Stimulated activated CD8-positive, alpha-beta memory T cell treated with anti-CD3 and anti-CD28 coated beads, Interleukin-7, amount 100 ng/mL, for 1 hour (primary cell): Measurements from ENCODE around the gene SH3TC2.
"Not testable (repeated sequence)": the region's sequence is repeated elsewhere in the genome, so short reads cannot be mapped to it uniquely, and the experiment has no call there.

Experiments
- DNase-seq, 2 donors: peaks; one replicate each; pipeline ENCODE4 v3.0.0-alpha.2; 2020; ENCODE audit warnings: low read depth in 2 of 2

The SH3TC2 gene

DNA sequence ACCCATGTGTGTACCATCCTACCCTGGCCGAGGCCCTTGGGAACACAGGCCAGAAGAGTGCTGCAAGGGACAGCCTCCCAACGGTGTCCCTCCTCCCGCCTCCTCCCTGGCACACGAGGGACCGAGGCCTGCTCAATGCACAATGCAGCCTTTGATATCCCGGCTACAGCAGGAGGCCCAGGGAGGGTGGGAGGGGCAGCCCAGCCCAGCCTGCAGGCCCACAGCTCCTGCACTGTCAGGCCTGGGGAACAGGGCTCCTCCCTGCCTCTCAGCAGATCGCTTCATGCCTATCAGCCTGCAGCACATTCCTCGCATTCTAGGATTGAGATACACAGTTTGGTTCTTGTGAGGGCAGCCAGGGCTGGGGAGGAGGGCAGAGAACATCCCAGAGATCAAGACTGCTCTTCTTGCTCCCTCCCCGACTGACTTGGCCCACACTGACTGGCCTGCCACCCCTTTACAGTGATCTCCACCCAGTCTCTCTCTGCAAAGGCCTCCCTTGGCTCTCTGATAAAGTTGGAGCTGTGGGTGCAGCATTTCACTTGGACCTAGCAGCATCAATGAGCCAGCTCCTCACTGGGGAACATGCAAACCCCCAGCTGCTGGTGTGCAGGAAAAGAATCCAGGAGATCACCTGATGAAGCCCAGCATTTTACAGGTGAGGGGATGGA, at the start of gene SH3TC2:
SH3TC2 (minus strand) TSS at position 46 of the 671 bp plus-strand sequence; CDS start at position 6, 40 bp downstream.
- DNase-seq = no peak

DNA sequence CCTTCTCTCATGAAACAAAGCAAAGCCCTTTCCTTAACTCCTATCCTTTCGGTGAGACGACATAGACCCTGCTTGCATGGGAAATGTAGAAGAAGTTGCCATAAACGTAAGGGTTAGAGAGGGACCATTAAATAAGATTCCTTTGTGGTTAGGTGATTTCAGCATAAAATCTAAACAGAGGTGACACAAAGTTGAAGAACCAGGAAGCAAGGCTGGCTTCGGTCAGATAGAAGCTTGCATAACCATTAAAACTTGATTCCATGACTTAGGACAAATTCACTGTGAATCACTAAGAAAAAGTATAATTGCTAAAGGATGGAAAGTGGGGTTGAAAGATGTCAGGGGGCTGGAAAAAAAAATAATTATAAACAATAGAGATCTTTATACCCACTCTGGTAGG, 47.5 kb upstream of the SH3TC2 start:
- no peak for DNase-seq

DNA sequence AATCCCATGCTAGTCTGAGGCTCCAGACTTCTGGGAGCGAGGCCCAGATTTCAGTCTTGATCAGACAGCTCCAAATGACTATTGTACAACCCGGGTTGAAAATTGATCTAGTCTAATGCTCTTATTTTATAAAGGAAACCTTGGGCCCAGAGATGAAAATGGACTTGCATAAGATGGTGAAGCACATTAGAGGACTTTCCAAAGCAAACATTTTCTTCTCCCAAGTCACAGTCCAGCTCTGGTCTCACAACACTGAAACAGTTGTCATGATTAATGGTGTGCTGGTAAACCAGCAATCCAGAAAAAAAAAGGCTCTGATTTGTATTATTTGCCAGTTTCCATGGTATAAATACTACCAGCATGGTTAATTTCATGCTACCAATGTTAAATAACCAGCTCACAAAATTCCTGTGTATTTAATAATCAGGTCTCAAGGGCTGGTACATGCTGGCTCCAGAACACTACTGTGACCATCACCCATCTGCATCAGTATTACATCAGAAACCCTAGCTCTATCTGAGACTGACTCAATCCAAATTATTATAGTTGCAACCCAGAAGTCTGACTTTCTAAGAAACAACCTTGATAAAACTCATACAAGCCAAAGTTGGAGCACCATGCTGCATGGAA, 45.9 kb upstream of the SH3TC2 start:
- DNase-seq = no peak

DNA sequence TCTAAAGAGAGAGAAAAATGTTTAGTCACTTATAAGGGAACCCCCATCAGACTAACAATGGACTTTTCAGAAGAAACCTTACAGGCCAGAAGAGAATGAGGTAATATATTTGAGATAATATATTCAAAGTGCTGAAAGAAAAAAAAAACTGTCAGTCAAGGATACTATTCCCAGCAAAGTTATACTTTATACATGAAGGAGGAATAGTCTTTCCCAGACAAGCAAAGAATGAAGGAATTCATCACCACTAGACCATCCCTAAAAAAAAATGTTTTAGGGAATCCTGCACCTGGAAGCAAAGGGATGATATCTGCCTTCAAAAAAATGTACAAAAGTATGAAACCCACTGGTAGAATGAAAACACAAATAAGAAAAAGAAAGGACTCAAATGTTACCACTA, 37.5 kb upstream of the SH3TC2 start:
- DNase-seq = no peak

DNA sequence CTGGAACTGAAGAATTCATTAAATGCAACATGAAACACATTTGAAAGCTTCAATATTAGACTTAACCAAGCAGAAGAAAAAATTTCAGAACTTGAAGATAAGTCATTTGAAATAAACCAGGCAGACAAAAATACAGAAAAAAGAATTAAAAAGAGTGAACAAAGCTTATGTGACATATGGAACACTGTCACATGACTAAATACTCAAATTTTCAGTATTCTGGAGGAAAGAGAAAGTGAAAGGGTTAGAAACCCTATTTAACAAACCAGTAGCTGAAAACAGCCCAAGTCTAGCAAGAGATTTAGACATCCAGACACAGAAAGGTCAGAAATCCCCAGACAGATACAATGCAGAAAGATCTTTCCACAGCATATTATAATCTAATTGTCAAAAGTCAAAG, 37.1 kb upstream of the SH3TC2 start:
- no peak for DNase-seq

DNA sequence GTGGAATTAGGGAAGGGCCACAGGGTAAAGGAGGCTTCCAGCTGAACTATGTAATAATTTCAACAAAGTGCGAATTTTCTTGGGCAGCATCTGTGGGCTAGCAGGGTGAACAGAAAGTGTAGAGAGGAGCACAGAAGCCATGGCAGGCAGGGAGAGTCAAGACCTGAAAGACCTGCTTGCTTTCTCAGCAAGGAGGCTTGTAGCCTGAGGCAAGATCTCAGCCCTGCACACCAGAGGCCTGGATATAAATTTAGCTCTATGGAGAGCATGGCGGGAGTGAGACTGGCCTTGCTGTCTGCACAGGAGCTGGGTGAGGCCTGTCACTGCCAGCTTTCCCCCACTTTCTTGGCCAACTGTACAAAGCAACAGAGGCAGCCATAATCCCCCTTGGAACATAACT, 32.1 kb upstream of the SH3TC2 start:
- no peak for DNase-seq

DNA sequence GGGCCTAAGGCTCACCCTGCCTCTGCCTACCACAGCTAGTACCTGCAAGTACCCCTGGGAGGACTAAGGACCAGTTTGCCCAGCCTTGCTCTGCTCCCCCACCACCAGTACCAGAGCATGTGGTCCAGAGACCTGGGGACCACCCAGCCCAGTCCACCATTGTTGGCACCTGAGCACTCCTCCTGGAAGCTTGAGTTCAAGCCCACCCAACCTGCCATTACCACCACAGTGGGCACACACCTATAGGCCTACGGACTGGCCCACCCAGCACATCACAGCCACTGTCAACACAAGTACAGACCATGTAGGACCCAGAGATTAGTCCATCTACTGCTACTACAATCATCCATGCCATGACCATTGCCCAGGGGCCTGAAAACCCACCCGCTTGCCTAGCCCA, 30.8 kb upstream of the SH3TC2 start:
- DNase-seq = no peak

DNA sequence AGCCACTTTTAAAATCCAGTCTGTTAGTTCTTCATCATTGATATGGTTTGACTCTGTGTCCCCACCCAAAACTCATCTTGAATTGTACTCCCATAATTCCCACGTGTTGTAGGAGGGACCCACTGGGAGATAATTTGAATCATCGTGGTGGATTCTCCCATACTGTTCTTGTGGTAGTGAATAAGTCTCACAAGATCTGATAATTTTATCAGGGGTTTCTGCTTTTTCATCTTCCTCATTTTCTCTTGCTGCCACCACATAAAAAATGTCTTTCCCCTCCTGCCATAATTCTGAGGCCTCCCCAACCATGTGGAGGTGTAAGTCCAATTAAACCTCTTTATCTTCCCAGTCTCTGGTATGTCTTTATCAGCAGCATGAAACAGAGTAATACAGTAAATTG, 26.9 kb upstream of the SH3TC2 start:
- no peak for DNase-seq

DNA sequence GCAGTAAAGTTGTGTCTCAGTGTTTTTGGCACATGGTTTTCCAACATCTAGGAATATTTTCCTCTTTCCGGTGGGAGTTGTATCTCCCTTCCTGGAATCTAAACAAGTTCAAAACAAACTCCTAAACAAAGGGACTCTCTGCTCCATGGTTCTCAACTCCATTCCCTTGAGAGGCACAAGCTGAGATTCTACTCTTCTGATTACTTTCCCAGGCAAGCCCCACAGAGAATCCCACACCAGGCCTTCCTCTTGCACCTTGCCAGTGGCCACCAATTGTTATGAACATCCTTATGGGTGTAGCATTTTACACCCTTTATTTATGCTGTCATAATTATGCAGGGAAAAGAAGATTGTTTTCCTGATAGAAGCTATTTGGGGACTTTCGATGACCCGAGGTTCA, 25.8 kb upstream of the SH3TC2 start:
- no peak for DNase-seq

DNA sequence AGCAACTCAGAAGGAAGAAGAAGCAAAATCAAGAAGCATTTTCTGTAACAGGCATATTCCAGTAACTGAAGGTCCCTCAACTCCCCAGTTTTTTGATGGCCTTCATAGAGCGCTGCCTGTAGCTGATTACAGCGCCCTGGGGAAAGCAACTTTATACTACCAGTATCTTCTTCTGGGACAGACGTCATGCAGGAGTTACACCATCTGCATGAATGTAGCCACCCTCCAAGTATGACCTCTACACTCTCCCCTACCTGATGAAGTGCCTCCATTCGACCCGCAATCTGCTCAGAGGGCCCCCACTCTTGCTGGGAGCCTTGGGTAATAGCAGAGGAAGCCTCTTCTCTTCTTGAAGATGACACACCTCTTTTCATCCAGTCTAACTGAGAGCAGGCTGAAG, 21.0 kb upstream of the SH3TC2 start:
- DNase-seq = no peak

DNA sequence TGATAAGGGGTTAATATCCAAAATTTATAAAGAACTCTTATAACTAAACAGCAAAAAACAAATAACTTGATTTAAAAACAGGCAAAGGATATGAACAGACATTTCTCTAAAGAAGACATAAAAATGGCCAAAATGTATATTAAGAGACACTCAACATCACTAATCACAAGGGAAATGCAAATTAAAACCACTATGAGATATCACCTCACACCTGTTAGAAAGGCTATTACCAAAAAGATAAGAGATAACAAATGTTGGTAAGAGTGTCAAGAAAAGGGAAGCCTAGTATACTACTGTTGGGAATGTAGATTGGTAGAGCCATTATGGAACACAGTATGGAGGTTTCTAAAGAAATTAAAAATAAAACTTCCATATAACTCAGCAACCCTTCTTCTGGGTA, 19.4 kb upstream of the SH3TC2 start:
- no peak for DNase-seq

DNA sequence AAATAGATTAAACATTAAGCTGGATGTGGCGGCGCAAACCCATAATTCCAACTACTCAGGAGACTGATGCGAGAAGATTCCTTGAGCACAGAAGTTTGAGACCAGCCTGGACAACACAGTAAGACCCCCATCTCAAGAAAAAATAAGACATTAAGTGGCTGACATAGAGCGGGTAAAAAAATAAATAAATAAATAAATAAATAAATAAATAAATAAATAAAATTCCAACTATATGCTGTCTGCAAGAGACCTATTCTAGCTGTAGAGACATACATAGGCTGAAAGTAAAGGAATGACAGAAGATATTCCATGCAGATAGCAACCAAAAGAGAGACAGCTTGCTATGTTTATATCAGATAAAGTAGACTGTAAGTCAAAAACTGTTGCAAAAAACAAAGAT, 17.4 kb upstream of the SH3TC2 start:
- DNase-seq = no peak

DNA sequence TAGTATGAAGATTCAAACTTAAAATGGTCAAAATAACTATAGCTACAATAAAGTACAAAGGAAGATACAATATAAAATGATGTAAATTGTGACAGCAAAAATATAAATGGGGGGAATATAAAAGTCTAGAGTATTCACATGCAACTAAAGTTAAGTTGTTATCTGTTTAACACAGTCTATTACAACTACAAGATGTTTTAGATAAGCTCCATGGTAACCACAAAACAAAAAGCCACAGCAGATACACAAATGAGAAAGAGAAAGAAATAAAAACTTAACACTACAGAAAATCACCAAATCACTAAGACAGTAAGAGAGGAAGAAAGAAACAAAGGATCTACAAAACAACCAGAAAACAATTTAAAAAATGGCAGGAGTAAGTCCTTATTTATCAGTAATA, 17.0 kb upstream of the SH3TC2 start:
- DNase-seq = no peak

DNA sequence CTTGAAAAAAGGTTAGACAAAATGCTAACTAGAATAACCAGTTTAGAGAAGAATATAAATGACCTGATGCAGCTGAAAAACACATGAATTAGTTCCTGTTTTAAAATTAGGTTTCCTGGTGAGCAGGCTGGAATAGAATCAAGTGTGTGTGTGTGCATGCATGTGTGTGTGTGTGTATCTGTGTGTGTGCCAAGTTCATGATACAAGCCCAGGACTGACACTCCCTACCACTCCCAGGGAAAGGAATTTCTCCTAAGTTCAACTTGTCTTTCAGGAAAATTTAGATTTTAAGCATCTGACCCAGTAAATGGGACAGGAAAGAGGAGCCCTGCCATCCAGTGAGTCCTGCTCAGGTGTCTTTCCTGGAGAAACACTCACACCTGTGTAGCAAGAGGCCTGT, 11.2 kb upstream of the SH3TC2 start:
- DNase-seq = not testable (repeated sequence)

DNA sequence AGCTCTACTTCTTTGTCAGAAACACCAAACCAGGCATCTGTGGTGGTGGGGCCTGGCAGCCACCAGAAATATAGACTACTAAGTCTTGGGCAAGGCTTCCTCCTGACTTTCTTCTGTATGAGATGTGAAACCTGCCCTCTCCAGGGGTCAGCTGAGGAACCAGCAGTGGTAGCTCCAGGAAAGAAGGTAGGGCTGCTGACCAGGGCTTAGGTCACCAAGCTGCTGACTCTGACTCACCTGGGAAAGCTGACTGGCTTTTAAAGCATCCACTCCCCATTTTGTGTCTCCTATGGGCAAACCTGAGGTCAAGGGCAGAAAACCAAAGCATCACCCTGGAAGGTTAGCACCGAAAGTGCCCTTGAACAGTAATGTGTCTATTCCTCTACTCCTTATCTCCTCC, 10.4 kb upstream of the SH3TC2 start:
- no peak for DNase-seq

DNA sequence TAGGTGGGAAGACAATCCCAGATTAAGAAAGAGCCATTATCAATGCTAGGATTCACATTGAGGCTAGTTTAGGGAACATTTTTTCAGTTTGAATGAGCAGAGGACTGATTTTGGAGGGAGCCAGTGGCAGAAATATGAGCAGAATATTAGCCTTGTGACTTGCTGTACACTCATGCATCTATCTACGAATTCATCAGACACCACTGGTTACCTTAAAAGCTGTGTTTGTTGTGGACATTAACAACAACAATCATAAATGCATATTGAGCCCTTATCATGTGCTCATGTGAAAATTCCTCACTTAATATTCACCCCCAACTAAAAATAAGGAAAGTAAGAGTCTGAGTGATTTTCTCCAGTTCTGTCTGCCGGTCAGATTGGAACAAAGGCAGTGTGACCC, 9.9 kb upstream of the SH3TC2 start:
- DNase-seq = no peak

DNA sequence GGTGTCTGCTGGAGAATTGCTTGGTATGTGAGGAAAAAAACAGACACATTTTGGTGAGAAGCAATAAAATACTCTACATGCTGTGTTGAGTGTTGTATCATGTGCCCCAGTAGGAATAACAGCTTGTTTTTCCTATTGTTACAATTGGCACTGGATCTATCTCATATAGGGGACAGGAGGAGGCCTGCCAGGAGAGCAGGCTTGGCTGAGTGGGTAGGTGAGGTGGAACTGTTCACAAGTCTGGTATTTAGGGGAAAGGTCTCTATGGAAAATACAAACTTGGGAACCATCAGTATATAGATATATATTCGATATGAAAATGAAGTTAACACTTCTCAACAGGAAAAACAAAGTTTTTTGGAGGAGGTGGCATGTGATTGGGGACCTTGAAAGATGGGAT, 9.5 kb upstream of the SH3TC2 start:
- no peak for DNase-seq

DNA sequence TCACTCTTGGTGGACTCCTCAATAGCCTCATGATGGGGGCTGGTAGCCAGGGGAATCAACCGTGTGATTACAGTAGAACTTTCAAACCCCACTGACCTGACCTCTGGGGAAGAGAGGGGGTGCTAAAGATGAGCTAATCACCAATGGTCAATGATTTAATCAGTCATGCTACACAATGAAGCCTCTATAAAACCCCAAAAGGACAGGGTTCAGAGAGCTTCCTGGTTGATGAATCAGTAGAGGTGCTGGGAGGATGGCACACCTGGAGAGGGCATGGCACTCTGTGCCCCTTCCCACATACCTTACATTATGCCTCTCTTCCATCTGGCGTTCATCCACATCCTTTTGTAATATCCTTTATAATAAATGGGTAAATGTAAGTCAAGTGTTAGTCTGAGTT, 8.9 kb upstream of the SH3TC2 start:
- DNase-seq = no peak

DNA sequence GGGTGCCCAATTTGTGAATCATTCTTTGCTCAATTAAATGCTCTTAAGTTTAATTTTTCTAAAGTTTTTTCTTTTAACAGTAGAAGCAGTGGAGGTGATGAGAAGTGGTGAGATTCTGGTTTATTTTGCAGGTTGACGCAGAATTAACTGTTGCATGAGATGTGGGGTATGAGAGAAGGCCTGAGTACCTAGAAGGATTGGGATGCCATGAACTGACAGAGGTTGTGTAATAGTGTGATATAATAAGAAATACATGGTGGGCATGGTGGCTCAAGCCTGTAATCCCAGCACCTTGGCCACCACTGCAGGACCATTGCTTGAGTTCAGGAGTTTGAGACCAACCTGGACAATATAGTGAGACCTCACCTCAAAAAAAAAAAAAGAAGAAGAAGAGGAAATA, 8.4 kb upstream of the SH3TC2 start:
- DNase-seq = no peak

DNA sequence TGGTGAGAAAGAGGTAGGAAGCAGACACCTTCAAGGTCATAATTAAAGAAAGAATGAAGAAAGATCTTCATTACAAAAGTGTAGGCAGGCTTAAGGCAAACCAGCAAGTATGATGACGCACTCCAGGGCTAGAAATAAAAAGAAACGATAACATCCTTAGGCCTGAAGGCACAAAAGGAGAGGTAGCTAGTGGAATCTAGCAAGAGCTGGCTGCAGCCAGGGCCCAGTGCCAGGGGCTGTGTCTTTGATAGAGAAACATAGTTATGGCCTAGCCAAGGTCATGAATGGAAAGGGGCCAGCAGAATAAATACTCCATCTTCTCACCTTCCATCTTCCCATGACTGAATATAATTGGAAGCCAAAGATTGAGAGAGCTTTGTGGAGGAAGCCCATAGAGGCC, 6.8 kb upstream of the SH3TC2 start:
- DNase-seq = no peak

DNA sequence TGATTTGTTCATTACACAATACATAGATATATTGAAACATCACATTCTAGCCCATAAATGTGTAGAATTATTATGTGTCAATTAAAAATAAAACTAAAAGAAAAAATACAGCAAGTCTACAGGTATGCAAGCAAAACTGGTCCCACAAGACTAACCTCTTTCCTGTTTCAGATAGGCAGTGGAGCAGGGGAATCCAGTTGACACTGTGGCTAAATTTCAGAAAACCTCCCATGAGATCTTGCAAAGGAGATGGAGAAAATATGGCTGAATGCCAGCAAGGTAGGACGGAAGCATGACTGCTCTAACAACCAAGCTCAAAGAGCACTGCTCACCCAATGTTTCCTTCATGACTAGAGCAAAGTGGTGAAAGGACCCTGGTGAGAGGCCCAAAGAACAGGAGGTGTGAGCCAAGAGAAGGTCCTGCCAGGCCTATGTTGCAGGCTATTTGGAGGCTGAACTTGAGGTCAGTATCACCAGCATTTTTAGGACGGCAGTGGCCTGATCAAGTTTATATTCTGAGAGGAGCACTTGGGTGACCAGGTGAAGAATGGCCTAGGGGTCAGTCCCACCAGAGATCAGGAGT, 1.1 kb upstream of the SH3TC2 start:
- no peak for DNase-seq

DNA sequence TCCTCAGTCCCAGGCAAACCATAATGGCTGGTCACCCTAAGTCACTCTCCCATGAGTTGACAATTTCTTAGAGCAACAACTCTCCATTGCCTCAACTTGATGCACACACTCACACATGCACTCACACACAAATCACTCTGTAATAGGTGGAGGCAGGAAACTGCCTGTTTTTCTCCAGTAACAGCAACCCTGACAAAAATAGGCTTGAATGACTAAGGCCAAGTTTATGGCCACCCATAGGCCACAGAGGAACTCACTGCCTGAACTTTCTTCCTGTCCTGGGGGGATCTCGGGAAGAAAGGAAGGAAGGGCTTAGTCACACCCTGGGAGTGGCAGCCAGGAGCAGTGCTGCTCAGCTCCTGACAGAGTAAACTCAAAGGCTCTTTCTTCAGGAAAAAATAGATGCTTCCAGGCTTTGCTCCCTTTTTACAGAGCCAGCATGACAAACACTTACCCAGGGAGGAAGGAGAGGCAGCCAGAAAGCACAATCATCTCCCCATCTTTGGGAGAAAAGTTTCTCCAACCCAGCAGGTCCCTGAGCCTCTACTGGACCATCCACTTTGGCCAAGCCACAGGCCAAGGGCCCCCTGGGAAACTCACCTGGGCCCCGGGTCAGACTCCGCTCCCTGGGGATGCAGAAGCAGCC, 368 bp downstream of the SH3TC2 start:
- no peak for DNase-seq

DNA sequence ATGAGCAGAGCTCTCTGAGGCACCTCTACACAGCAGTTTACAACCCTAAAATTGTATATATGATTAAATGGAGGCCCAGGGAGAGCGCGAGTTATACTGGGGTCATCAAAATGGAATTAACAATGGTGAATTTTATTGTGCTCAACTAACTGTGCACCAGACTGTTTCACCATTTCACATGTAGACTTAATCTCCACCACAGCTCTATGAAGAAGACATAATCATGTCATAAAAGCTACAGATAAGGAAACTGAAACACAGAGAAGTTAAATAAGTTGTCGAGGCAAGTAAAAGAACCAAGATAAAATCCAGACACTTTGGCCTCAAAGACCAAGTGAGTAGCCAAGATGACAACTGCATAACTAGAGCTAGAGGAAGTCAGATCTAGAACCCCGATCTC, 1.5 kb downstream of the SH3TC2 start:
- no peak for DNase-seq
